ENCODE data around the gene NPLOC4.
"Not testable (repeated sequence)": the region's sequence is repeated elsewhere in the genome, so short reads cannot be mapped to it uniquely, and the experiment has no call there.

Gene NPLOC4

DNA sequence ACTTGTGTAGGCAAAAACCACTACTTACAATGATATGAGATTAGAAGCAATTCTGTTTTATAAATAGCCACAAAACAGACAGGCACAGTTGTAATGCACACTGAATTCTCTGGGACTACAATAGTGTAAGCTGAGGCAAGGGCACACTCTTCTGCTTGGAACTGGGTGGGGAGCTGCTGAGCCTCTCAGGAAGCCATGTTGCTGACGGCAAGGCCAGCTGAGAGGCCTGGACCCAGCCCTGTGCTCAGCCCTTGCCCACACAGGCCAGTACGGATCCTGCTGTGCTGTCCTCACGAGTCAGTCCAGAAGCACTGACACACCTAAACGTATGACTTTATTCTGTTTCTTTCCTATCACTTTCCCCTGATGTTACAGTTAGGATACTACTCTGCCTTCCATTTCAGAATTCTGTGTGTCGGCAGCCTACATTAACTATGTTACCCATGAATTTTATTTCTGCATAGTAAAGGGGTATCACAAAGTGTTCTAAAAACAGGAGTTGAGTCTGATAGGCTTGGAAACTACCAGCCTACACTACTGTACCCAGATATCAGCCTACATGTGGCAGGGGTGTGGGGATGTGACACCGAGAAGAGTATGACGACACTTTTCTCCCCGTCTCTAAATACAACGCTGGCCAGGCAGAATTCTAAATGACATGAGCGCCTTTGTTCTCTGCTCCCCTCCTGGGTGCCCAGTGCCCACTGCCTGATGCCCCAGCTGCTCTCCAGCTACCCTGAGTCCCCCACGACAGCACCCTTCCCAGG is 43.6 kb downstream of the NPLOC4 start:
- Mint-ChIP-seq H3K4me3 (no peak overlapping the region), H3K27me3 (no peaks in the 10 kb centered on the region), H3K27ac (no peak overlapping the region), H3K36me3 (ENCODE audit: low read depth) (peaks cover 54% of the 10 kb centered on the region), H3K4me1 (ENCODE audit: low read depth) (peaks cover 2% of the 10 kb centered on the region), H3K9me3 (no peaks in the 10 kb centered on the region)

GRCh38 chr17:81591971-81592370 is 44.9 kb downstream of the NPLOC4 start:
- Mint-ChIP-seq H3K4me1 (ENCODE audit: low read depth) (no peaks in the 10 kb centered on the region), H3K4me3 (no peak overlapping the region), H3K36me3 (ENCODE audit: low read depth) (peaks cover 54% of the 10 kb centered on the region), H3K9me3 (no peaks in the 10 kb centered on the region), H3K27me3 (no peaks in the 10 kb centered on the region), H3K27ac (no peak overlapping the region)

GRCh38 chr17:81590121-81590520 is 46.8 kb downstream of the NPLOC4 start:
- no peaks in the 10 kb centered on the region for H3K4me1 Mint-ChIP-seq (ENCODE audit: low read depth)
- no peaks in the 10 kb centered on the region for H3K27me3 Mint-ChIP-seq
- no peak overlapping the region for H3K4me3 Mint-ChIP-seq
- no peaks in the 10 kb centered on the region for H3K9me3 Mint-ChIP-seq
- H3K27ac Mint-ChIP-seq: no peak overlapping the region
- peaks cover 55% of the 10 kb centered on the region for H3K36me3 Mint-ChIP-seq (ENCODE audit: low read depth)

DNA sequence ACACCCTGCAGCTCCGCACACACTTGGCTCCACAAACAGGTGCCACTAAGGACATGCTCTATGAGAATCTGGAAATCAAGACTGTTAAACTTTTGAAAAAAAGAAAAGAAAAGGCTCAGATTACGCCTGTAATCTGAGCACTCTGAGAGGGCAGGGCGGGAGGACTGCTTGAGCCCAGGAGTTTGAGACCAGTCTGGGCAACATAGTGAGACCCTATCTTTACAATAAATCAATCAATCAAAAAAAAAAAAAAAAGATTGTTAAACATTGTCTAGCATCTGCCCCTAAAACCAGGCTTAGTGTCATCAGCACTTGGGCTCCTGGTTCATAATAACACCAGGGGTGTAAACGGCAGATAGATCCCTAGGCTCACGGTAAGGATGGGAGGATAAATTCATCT is 47.3 kb downstream of the NPLOC4 start:
- no peak overlapping the region for H3K4me3 Mint-ChIP-seq
- H3K4me1 Mint-ChIP-seq (ENCODE audit: low read depth): no peaks in the 10 kb centered on the region
- H3K36me3 Mint-ChIP-seq (ENCODE audit: low read depth): peaks cover 60% of the 10 kb centered on the region
- no peaks in the 10 kb centered on the region for H3K27me3 Mint-ChIP-seq
- H3K9me3 Mint-ChIP-seq: no peaks in the 10 kb centered on the region
- no peak overlapping the region for H3K27ac Mint-ChIP-seq

DNA sequence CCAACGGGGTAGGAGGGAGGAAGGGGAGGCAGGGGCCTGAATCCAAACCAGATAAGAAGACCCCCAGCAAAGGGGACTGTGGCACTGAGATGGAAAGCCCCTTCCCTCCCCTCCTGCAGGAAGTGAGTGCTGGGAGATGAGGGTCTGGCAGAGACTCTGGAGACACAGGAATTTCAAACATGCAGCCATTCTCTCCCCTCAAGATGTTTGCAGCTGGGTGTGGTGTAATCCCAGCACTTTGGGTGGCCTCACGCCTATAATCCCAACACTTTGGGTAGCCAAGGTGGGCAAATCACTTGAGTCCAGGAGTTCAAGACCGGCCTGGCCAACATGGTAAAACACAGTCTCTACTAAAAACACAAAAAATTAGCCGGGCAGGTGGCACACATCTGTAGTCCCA is 50.8 kb downstream of the NPLOC4 start:
- no peaks in the 10 kb centered on the region for H3K9me3 Mint-ChIP-seq
- H3K4me1 Mint-ChIP-seq (ENCODE audit: low read depth): no peaks in the 10 kb centered on the region
- H3K27me3 Mint-ChIP-seq: no peaks in the 10 kb centered on the region
- no peak overlapping the region for H3K4me3 Mint-ChIP-seq
- H3K27ac Mint-ChIP-seq: no peak overlapping the region
- peaks cover 70% of the 10 kb centered on the region for H3K36me3 Mint-ChIP-seq (ENCODE audit: low read depth)

- H3K4me3 Mint-ChIP-seq: not testable (repeated sequence)
Measured at GRCh38 chr17:81584771-81585170, 52.1 kb downstream of the NPLOC4 start.

GRCh38 chr17:81583589-81584342 is 53.1 kb downstream of the NPLOC4 start:
- no peak overlapping the region for H3K4me3 Mint-ChIP-seq
- H3K27ac Mint-ChIP-seq: no peak overlapping the region
- peaks cover 12% of the 10 kb centered on the region for H3K4me1 Mint-ChIP-seq (ENCODE audit: low read depth)
- no peaks in the 10 kb centered on the region for H3K27me3 Mint-ChIP-seq
- no peaks in the 10 kb centered on the region for H3K9me3 Mint-ChIP-seq
- peaks cover 72% of the 10 kb centered on the region for H3K36me3 Mint-ChIP-seq (ENCODE audit: low read depth)

More at GRCh38 chr17:81584771-81585170, 52.1 kb downstream of the NPLOC4 start:
- H3K4me1 Mint-ChIP-seq (ENCODE audit: low read depth); H3K27me3 Mint-ChIP-seq; H3K9me3 Mint-ChIP-seq; H3K27ac Mint-ChIP-seq: not testable (repeated sequence)
- peaks cover 74% of the 10 kb centered on the region for H3K36me3 Mint-ChIP-seq (ENCODE audit: low read depth)

GRCh38 chr17:81582749-81583148 is 54.2 kb downstream of the NPLOC4 start:
- Mint-ChIP-seq H3K27me3 (no peaks in the 10 kb centered on the region), H3K9me3 (no peaks in the 10 kb centered on the region), H3K27ac (no peak overlapping the region), H3K4me1 (ENCODE audit: low read depth) (peaks cover 20% of the 10 kb centered on the region), H3K4me3 (no peak overlapping the region), H3K36me3 (ENCODE audit: low read depth) (peaks cover 71% of the 10 kb centered on the region)

GRCh38 chr17:81582341-81582740 is 54.6 kb downstream of the NPLOC4 start:
- Mint-ChIP-seq H3K27ac (no peak overlapping the region), H3K27me3 (no peaks in the 10 kb centered on the region), H3K4me3 (no peak overlapping the region), H3K4me1 (ENCODE audit: low read depth) (peaks cover 20% of the 10 kb centered on the region), H3K36me3 (ENCODE audit: low read depth) (peaks cover 74% of the 10 kb centered on the region), H3K9me3 (no peaks in the 10 kb centered on the region)

- H3K36me3 Mint-ChIP-seq (ENCODE audit: low read depth): peaks cover 75% of the 10 kb centered on the region
Measured at GRCh38 chr17:81581758-81582157, 55.2 kb downstream of the NPLOC4 start.

DNA sequence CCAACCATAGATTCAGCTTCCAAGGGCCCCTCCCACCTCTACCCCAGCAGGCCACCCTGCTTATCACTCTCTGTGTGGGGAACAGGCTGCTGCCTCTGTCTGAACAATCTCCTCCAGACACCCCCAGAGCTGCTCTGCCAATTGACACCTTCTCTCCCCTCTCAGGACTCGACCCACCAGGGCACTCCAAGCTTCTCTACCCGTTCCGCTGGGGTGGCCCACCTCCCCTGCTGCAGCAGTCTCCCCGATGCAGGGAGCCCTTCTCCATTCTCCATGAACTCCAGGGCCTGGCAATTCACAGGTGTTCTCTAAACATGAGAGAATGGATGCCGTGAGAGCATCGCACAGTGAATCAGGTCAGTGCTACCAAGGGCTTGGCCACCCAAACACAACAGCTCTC is 56.4 kb downstream of the NPLOC4 start:
- Mint-ChIP-seq H3K27ac (peak overlapping the region; percentile 63), H3K4me1 (ENCODE audit: low read depth) (peaks cover 20% of the 10 kb centered on the region), H3K36me3 (ENCODE audit: low read depth) (peaks cover 77% of the 10 kb centered on the region), H3K9me3 (no peaks in the 10 kb centered on the region), H3K4me3 (no peak overlapping the region), H3K27me3 (no peaks in the 10 kb centered on the region)

More at GRCh38 chr17:81581758-81582157, 55.2 kb downstream of the NPLOC4 start:
- Mint-ChIP-seq H3K27me3 (no peaks in the 10 kb centered on the region), H3K9me3 (no peaks in the 10 kb centered on the region), H3K4me1 (ENCODE audit: low read depth) (peaks cover 20% of the 10 kb centered on the region), H3K27ac (no peak overlapping the region), H3K4me3 (no peak overlapping the region)

DNA sequence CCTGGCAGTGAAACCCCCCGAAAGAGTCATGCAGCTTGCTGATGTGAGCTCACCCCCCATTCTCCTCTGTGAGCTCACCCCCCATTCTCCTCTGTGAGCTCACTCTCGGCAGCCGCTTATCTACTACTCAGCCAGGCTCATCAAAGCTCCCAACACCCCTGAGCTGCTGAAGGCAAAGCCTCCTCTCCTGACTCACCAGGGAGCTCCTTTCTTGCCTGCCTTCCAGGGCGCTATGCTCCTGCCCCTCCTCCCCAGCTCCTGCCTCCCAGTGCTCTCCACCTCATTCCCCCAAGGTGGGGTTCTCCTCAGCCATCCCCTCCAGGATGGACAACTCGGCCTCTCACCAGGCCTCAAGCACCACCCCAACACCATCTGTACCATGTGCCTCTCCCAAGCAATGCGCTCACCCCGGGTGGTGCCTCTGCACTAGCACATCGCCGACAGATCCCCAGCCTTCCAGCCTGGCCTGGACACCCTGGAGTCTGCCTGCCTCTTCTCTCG is 57.0 kb downstream of the NPLOC4 start:
- H3K36me3 Mint-ChIP-seq (ENCODE audit: low read depth): peaks cover 75% of the 10 kb centered on the region
- H3K27me3 Mint-ChIP-seq: no peaks in the 10 kb centered on the region
- H3K9me3 Mint-ChIP-seq: no peaks in the 10 kb centered on the region
- H3K4me3 Mint-ChIP-seq: no peak overlapping the region
- peaks cover 20% of the 10 kb centered on the region for H3K4me1 Mint-ChIP-seq (ENCODE audit: low read depth)
- H3K27ac Mint-ChIP-seq: peak overlapping the region; percentile 63

- Mint-ChIP-seq H3K27ac (no peak overlapping the region), H3K4me1 (ENCODE audit: low read depth) (peaks cover 20% of the 10 kb centered on the region), H3K9me3 (no peaks in the 10 kb centered on the region), H3K36me3 (ENCODE audit: low read depth) (peaks cover 70% of the 10 kb centered on the region), H3K4me3 (no peak overlapping the region), H3K27me3 (no peaks in the 10 kb centered on the region)
Measured at GRCh38 chr17:81579298-81579697, 57.6 kb downstream of the NPLOC4 start.

DNA sequence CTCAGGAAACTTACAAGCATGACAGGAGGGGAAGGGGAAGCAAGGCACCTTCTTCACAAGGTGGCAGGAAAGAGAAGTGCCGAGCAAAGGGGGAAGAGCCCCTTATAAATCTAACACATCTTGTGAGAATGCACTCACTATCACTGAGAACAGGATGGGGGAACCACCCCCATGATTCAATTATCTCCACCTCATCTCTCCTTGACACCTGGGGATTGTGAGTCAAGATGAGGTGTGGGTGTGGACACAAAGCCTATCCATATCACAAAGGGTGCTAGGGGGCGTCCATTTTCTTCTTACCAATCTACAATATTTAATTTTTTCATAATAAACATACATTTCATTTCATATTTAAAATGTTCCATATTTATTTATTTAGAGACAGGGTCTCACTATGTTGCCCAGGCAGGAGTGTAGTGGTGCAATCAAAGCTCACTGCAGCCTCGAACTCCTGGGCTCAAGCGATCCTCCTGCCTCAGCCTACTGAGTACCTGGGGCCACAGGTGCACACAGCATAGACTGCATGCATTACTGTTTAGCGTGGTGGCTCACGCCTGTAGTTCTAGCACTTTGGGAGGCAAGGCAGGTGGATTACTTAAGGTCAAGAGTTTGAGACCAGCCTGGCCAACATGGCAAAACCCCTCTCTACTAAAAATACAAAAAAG is 58.2 kb downstream of the NPLOC4 start:
- Mint-ChIP-seq H3K27me3 (no peaks in the 10 kb centered on the region), H3K36me3 (ENCODE audit: low read depth) (peaks cover 64% of the 10 kb centered on the region), H3K4me3 (no peak overlapping the region), H3K4me1 (ENCODE audit: low read depth) (peaks cover 20% of the 10 kb centered on the region), H3K9me3 (no peaks in the 10 kb centered on the region), H3K27ac (peak overlapping the region; percentile 33)

DNA sequence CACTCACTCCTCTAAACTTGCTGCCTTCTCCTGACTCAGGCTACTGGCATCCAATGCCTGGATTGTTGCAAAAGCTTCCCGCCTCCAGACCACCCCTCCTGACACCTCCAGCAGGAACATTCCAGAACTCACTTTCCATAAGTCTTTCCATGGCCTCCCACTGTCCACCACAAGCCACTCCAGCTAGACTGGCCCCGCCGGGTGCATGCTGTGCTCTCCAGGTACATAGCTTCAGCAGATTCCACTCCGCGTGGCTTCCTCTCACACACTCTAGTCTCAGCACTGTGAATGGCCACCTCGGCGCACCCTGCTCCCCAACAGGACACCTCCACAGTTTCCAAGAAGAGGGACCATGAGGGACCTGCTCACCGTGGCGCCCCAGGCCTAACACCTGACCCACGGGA is 58.9 kb downstream of the NPLOC4 start:
- Mint-ChIP-seq H3K4me1 (ENCODE audit: low read depth) (peaks cover 20% of the 10 kb centered on the region), H3K36me3 (ENCODE audit: low read depth) (peaks cover 59% of the 10 kb centered on the region), H3K27me3 (no peaks in the 10 kb centered on the region), H3K4me3 (no peak overlapping the region), H3K9me3 (no peaks in the 10 kb centered on the region), H3K27ac (peak overlapping the region; percentile 71)
